ENCODE results near the gene ZNF777.
"Not testable (repeated sequence)": the region's sequence is repeated elsewhere in the genome, so short reads cannot be mapped to it uniquely, and the experiment has no call there.

Gene ZNF777

DNA sequence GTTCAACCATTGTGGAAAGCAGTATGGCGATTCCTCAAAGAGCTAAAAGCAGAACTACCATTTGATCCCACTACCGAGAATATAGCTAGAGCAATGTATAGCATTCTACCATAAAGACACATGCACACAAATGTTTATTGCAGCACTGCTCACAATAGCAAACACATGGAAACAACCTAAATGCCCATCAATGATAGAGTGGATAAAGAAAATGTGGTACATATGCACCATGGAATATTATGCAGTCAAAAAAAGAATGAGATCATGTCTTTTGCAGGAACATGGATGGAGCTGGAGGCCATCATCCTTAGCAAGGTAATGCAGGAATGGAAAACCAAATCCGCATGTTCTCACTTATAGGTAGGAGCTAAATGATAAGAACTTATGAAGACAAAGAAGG lies 47.8 kb downstream of the ZNF777 start:
- DNase-seq: not testable (repeated sequence)

GRCh38 chr7:149409895-149410294 lies 51.0 kb downstream of the ZNF777 start:
- no peak for DNase-seq

- no peak for DNase-seq
Observed at GRCh38 chr7:149404825-149405224, 56.0 kb downstream of the ZNF777 start.

DNA sequence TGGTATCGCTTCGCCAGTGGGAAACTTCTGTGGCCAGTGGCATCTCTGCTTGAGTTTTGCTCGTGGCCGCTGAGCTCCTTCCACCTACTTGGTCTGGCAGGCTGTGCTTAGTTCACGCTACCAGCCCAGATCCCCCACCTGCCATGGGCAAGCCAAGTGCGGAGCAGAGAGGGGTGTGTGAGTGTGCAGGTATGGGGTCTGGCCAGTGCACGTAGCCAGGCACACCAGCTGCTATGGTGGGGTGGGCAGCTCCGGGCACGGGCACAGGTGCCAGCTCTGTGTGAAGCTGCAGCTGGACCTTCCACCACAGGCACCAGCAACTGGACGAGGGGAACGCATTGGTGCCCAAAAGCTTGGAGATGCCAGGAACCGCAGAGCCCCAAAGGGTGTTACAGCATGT lies 56.5 kb downstream of the ZNF777 start:
- no peak for DNase-seq

GRCh38 chr7:149398195-149398820 lies 62.6 kb downstream of the ZNF777 start:
- no peak for DNase-seq

DNA sequence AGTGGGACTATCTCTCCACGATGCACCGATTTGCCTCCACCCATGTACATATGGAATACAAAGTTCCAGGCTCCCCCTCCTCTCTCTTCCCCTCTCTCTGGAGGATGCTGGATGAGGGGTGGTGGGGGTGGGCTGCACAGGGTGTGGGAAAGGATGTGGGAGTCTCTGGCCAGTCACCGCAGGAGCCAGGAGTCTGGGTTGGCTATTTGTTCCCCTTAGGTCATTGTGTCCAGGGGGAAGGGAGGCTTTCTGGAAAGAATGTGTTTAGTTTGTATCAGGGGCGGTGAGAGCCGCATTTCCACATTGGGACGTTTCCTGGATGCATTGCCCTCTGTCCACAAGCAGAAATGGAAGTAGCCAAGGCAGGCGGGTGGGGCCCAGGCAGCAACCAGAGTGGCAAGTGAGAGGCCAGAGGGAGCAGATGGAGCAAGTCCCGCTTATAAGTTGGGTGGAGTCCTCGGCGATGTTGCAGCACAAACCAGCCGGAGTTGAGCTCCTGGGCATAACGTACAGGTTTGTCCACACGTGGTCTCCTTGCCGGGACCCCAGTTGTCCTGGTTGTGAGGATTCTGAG lies 63.3 kb downstream of the ZNF777 start:
- DNase-seq: no peak

- not testable (repeated sequence) for DNase-seq
Observed at GRCh38 chr7:149388550-149389335, 72.1 kb downstream of the ZNF777 start.

DNA sequence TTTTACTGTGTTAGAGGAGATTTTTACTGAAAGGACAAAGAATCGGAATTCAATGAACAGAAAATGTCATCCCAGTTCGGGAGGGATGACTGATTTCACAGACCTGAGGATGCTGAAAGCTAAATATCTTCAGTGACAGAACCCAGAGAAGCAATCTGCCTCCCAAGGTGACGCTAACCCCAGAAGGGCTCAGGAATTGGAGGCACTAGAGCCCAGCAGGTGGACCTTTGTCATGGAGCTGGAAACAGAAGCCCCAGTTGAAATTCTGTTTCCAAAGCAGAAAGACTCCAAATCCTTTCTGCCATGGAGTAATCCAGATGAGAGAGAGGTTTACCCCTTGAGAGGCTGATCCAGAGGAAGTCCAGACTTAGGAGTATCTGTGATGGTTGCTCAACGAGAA lies 74.3 kb downstream of the ZNF777 start:
- not testable (repeated sequence) for DNase-seq

- no peak for DNase-seq
Observed at GRCh38 chr7:149385195-149385950, 75.5 kb downstream of the ZNF777 start.

Measured in HCEC 1CT (cell line).